Thoracic aorta (tissue), 2 donors: ENCODE data around the gene SLU7. TPM values are rescaled to one million over a fixed set of nuclear protein-coding genes. Genes with fewer than 3 reads are reported as not detected.

Experiments
- ATAC-seq: fragments of 150-250 bp; one replicate; pipeline ENCODE4 v1.8.0; 2017; ENCODE audit warnings: low read depth; ENCODE audit not compliant: insufficient number of reproducible peaks, low FRiP score
- DNase-seq: peaks from one replicate; pipeline ENCODE4 v3.0.0-alpha.2; 2020; ENCODE audit warnings: low spot score
- H3K27ac ChIP-seq, 2 donors: fragments of 200-600 bp; sonication (generic); 1 replicate in 1 of 2; 2 replicates in 1 of 2; pipeline ENCODE4 v1.5.1; 2016; ENCODE audit warnings: mild to moderate bottlenecking in 2 of 2, moderate library complexity in 2 of 2
- H3K27me3 ChIP-seq: fragments of 200-600 bp; sonication (generic); replicated peaks from 2 replicates; pipeline ENCODE4 v1.6.0; 2016; ENCODE audit warnings: mild to moderate bottlenecking; ENCODE audit not compliant: insufficient read depth
- H3K36me3 ChIP-seq: fragments of 200-600 bp; sonication (generic); one replicate; pipeline ENCODE4 v1.5.1; 2016
- H3K4me1 ChIP-seq, 2 donors: fragments of 200-600 bp; sonication (generic); 1 replicate in 1 of 2; 2 replicates in 1 of 2; pipeline versions ENCODE4 v1.5.1 to v1.6.0; 2016; ENCODE audit warnings: low read depth in 2 of 2, mild to moderate bottlenecking in 1 of 2; ENCODE audit not compliant: control insufficient read depth in 1 of 2
- H3K4me3 ChIP-seq: fragments of 200-600 bp; sonication (generic); 2 replicates; pipeline ENCODE4 v1.5.1; 2016; ENCODE audit warnings: mild to moderate bottlenecking
- H3K9me3 ChIP-seq: fragments of 200-600 bp; sonication (generic); 2 replicates; pipeline ENCODE4 v1.5.1; 2016
- total RNA-seq, 2 donors: library from RNA; depleted of rRNA; stranded (reverse); fragments of >200 nt; gene quantifications; one replicate each; pipeline versions ENCODE4 v1.1.0 to v1.2.3, GENCODE V29; 2016
- TF ChIP-seq, protein P1 (sequence below): fragments of 200-600 bp; sonication (generic); IDR thresholded peaks from one replicate; pipeline ENCODE4 v1.5.1; 2019; ENCODE audit warnings: antibody characterized with exemption

Gene SLU7
- total RNA-seq, 2 donors from 2014 or later = 62.8 to 63.5 TPM

DNA sequence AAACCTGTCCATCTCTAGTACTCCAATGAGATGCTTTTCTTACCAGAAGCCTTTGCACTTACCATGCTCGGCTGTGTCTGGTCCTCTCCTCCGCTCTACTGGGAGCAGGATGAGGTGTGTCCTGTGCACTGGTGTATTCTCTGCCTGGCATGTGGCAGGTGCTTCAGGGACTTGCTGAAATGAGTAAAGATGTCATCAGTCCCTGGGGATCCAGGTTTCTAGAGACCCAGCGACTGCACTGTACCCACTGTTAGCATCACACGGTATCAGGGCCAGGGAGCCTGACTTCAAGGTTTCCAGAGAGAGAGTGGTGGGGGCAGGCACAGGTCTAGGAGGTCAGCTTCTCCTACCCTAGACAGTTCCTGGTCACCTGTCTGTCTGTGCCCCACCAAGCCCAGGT, 13.3 kb upstream of the SLU7 start:
- no peaks in the 10 kb centered on the region for H3K4me1 ChIP-seq
- H3K27ac ChIP-seq = no peak overlapping the region
- H3K27me3 ChIP-seq = no peaks in the 10 kb centered on the region
- no peak overlapping the region for H3K4me3 ChIP-seq
- H3K9me3 ChIP-seq = no peaks in the 10 kb centered on the region
- H3K36me3 ChIP-seq = no peaks in the 10 kb centered on the region
- DNase-seq (no peak), ATAC-seq (no peak)
- TF ChIP-seq, protein P1, sequence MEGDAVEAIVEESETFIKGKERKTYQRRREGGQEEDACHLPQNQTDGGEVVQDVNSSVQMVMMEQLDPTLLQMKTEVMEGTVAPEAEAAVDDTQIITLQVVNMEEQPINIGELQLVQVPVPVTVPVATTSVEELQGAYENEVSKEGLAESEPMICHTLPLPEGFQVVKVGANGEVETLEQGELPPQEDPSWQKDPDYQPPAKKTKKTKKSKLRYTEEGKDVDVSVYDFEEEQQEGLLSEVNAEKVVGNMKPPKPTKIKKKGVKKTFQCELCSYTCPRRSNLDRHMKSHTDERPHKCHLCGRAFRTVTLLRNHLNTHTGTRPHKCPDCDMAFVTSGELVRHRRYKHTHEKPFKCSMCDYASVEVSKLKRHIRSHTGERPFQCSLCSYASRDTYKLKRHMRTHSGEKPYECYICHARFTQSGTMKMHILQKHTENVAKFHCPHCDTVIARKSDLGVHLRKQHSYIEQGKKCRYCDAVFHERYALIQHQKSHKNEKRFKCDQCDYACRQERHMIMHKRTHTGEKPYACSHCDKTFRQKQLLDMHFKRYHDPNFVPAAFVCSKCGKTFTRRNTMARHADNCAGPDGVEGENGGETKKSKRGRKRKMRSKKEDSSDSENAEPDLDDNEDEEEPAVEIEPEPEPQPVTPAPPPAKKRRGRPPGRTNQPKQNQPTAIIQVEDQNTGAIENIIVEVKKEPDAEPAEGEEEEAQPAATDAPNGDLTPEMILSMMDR = no peak

GRCh38 chr5:160427607-160428006, 8.7 kb upstream of the SLU7 start:
- Histone ChIP-seq H3K4me3 (no peak overlapping the region), H3K27me3 (no peaks in the 10 kb centered on the region), H3K36me3 (no peaks in the 10 kb centered on the region), H3K9me3 (no peaks in the 10 kb centered on the region), H3K27ac (no peak overlapping the region), H3K4me1 (no peaks in the 10 kb centered on the region)
- TF ChIP-seq, protein P1 = no peak
- no peak for ATAC-seq
- no peak for DNase-seq

- no peaks in the 10 kb centered on the region for H3K27me3 ChIP-seq
- DNase-seq = no peak
Observed at GRCh38 chr5:160423099-160423498, 4.2 kb upstream of the SLU7 start.

DNA sequence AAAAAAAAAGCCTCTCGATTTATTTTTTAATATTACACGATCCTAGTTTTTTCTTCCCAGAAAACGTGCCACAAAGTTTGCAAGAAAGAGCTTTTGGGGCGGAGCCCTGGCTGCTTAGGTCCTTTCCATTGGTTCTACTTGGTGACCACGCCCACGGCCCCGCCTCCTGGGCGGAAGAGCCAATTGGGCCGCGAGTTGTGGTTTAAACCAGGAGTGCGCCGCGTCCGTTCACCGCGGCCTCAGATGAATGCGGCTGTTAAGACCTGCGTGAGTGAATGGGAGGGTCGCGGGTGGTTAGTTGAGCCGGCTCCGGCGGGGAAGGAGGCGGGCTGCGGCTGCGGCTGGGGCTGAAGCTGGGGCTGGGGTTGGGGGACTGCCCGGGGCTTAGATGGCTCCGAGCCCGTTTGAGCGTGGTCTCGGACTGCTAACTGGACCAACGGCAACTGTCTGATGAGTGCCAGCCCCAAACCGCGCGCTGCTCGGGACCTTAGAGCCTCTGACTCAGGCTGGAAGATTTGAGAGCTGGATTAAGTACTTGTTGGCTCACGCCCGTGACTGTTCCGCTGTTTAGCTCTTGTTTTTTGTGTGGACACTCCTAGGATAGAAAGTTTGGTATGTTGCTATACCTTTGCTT, 2.9 kb upstream of the SLU7 start, which contains the start of gene PTTG1:
PTTG1 (plus strand) TSS at position 231 of the 634 bp plus-strand sequence. CDS start 458 bp downstream, outside the sequence.
- H3K4me3 ChIP-seq = peak within 1 kb of the TSS; percentile 71
- no peaks in the 10 kb centered on the region for H3K27me3 ChIP-seq
- peaks cover 23 to 28% of the 10 kb centered on the region in 2 donors for H3K4me1 ChIP-seq
- H3K9me3 ChIP-seq = no peaks in the 10 kb centered on the region
- DNase-seq (peak; percentile 88), ATAC-seq (peak; percentile 44)
- H3K27ac ChIP-seq = peak within 1 kb of the TSS; percentile 56 to 69
- no peaks in the 10 kb centered on the region for H3K36me3 ChIP-seq
- TF ChIP-seq, protein P1 = no peak

More at GRCh38 chr5:160423099-160423498, 4.2 kb upstream of the SLU7 start:
- H3K4me3 ChIP-seq = no peak overlapping the region
- no peak for ATAC-seq
- peaks cover 10 to 16% of the 10 kb centered on the region in 2 donors for H3K4me1 ChIP-seq
- no peaks in the 10 kb centered on the region for H3K9me3 ChIP-seq
- H3K27ac ChIP-seq = no peak overlapping the region
- TF ChIP-seq, protein P1 = no peak
- H3K36me3 ChIP-seq = no peaks in the 10 kb centered on the region

- Histone ChIP-seq H3K27ac (peak overlapping the region in 1 of 2 donors; percentile 83), H3K27me3 (no peaks in the 10 kb centered on the region), H3K36me3 (no peaks in the 10 kb centered on the region), H3K4me1 (peaks cover 27 to 35% of the 10 kb centered on the region in 2 donors), H3K4me3 (no peak overlapping the region), H3K9me3 (no peaks in the 10 kb centered on the region)
- DNase-seq (no peak), ATAC-seq (no peak)
- TF ChIP-seq, protein P1 = no peak
Observed at GRCh38 chr5:160420331-160420610, 1.4 kb upstream of the SLU7 start.
